Pancreas (tissue), 10 donors: Measurements from ENCODE around the gene ZHX3. TPM values are rescaled to one million over a fixed set of nuclear protein-coding genes. Genes with fewer than 3 reads are reported as not detected.
"Not testable (repeated sequence)": the region's sequence is repeated elsewhere in the genome, so short reads cannot be mapped to it uniquely, and the experiment has no call there.

Experiments used
- ATAC-seq, 4 donors: fragments of 200-7000 bp; cut with Tn5 transposase; one replicate each; pipeline versions ENCODE4 v1.8.0 to v1.9.1; 2020; ENCODE audit warnings: mild to moderate bottlenecking in 4 of 4, moderate library complexity in 4 of 4
- DNase-seq, 6 donors: peaks; one replicate each; pipeline ENCODE4 v3.0.0-alpha.2; 2020
- FAIRE-seq: peaks from 2 replicates; lab custom pipeline; 2012; peaks lifted over from hg19 to GRCh38; lab: Jason Lieb, UNC
- H3K27ac ChIP-seq, 4 donors: fragments of 200-600 bp; sonication (generic); 1 replicate in 3 of 4; 2 replicates in 1 of 4; pipeline versions ENCODE4 v1.5.0 to v1.8.0; 2020
- H3K27me3 ChIP-seq, 4 donors: fragments of 200-600 bp; one replicate each; pipeline ENCODE4 v1.8.0; 2021
- H3K36me3 ChIP-seq, 3 donors: fragments of 200-600 bp; sonication (generic) in 1 of 3; one replicate each; pipeline versions ENCODE4 v1.5.0 to v1.8.0; 2020 to 2021
- H3K4me1 ChIP-seq, 3 donors: fragments of 200-600 bp; one replicate each; pipeline ENCODE4 v1.8.0; 2021
- H3K4me3 ChIP-seq, 4 donors: fragments of 200-600 bp; sonication (generic) in 2 of 4; one replicate each; pipeline versions ENCODE4 v1.5.0 to v1.8.0; 2020 to 2021
- H3K9me3 ChIP-seq, 4 donors: fragments of 200-600 bp; one replicate each; pipeline ENCODE4 v1.8.0; 2021
- CTCF ChIP-seq, 4 donors: fragments of 200-600 bp; sonication (generic) in 3 of 4; IDR thresholded peaks; one replicate each; pipeline versions ENCODE4 v1.5.0 to v1.8.0; 2021; ENCODE audit warnings: antibody characterized with exemption in 4 of 4
- WGBS, 2 donors: extraction: QIAGEN DNeasy Blood & Tissue Kit; methylation state at CpG; one replicate each; pipeline ENCODE4 v1.1.7; 2013; 5-methylcytosine and 5-hydroxymethylcytosine counted together
- intact Hi-C, 3 donors: fragments of 100-400 bp; cut with DNase I; formaldehyde crosslinking; loops; one replicate each; pipeline versions ENCODE4 v1.11.1 to v1.14.2; 2022
- polyA plus RNA-seq, 2 donors: library from polyadenylated mRNA; stranded (reverse); fragments of 200-250 nt; gene quantifications; one replicate each; pipeline ENCODE4 v1.2.3, GENCODE V29; 2013
- total RNA-seq, 6 donors: library from RNA; stranded (reverse); fragmentation: NEBNext Ultra II Directional in 4 of 6; extraction: Animal tissue kit (Norgen Biotek cat#: 25700) in 4 of 6; gene quantifications; one replicate each; pipeline versions ENCODE4 v1.2.1 to v1.2.4, GENCODE V29; 2021 to 2023
- donor health status: healthy with polysubstance abuse.
- donor health status: DM: no; HTN: no; CAD: no; lungs with moderate emphysema.
- donor health status: DM: no; HTN: no; CAD: no.
- donor health status: control.
- donor health status: control.
- donor health status: Bipolar disorder and iron deficiency.
- donor health status: DM: yes; HTN: yes; CAD: no.
- donor health status: DM: no; HTN: no; CAD: no.
- donor health status: DM: no; HTN: no; CAD: no.
- donor health status: DM: yes; HTN: yes; CAD: no.

The ZHX3 gene
- total and polyA plus RNA-seq, 8 donors = 7.9 to 17.3 (median 13.0) TPM

- Histone ChIP-seq H3K9me3 (no peaks in the 10 kb centered on the region), H3K36me3 (no peaks in the 10 kb centered on the region), H3K27ac (no peak overlapping the region), H3K4me1 (peaks cover 0 to 3% (median 0%) of the 10 kb centered on the region in 3 donors), H3K27me3 (no peaks in the 10 kb centered on the region), H3K4me3 (no peak overlapping the region)
- 44 to 48% methylated on average over 13 of the region's 13 CpGs for WGBS, 2 donors
- no peak for FAIRE-seq
- intact Hi-C loops = no loop called here
- peak in 2 of 4 donors; percentile 39 to 45 for ATAC-seq
- peak; percentile 40 to 76 (median 65) for TF ChIP-seq CTCF (IDR thresholded peaks at IDR 0.05)
- peak in 4 of 6 donors; percentile 25 to 71 (median 58) for DNase-seq
Observed at GRCh38 chr20:41135187-41135887, 182.2 kb downstream of the ZHX3 start.

DNA sequence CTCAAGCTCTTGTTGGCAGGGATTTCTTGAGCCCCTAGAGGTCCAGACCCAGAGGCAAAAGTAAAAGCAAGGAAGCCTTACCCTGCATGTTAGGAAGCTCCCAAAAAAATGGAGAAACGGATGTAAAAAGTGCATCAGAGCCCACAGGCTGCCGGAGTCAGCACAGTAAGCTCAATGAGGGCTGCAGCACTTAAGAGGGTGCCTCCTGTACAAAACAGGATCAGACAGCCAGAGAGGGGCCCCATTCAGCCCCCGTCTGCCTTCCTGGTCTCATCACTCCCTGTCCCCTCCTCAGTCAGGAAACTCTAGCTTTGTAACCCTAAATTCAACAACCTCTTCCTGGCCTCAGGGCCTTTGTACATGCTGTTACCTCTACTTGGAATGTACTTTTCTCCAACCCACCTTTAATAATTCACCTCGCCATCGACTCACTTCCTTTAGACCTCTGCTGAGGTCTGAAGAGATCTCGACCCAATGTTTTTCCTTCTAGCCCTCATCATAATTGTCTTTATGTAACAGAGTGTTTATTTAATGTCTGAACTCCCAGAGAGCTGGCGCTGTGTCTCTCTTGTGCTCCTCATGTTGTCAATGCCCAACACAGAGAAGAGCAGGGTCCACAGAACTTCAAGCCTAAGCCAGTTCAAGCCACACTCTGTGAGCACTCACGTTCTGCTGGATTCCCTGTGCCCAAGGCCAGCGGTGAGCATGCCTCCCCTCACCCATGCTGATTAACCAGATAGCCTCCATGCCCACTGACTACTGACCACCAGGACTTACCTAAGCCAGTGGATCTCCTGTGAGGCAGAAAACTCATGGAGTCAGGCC is 183.0 kb downstream of the ZHX3 start:
- ATAC-seq = no peak
- H3K27me3 ChIP-seq = no peaks in the 10 kb centered on the region
- FAIRE-seq = no peak
- no peak overlapping the region for H3K4me3 ChIP-seq
- peaks cover 0 to 3% (median 0%) of the 10 kb centered on the region in 3 donors for H3K4me1 ChIP-seq
- no peaks in the 10 kb centered on the region for H3K36me3 ChIP-seq
- no peak for DNase-seq
- intact Hi-C loops = no loop called here
- no peaks in the 10 kb centered on the region for H3K9me3 ChIP-seq
- TF ChIP-seq CTCF (IDR thresholded peaks at IDR 0.05) = no peak
- WGBS, 2 donors = 66 to 71% methylated on average over 9 of the region's 9 CpGs
- no peak overlapping the region for H3K27ac ChIP-seq

DNA sequence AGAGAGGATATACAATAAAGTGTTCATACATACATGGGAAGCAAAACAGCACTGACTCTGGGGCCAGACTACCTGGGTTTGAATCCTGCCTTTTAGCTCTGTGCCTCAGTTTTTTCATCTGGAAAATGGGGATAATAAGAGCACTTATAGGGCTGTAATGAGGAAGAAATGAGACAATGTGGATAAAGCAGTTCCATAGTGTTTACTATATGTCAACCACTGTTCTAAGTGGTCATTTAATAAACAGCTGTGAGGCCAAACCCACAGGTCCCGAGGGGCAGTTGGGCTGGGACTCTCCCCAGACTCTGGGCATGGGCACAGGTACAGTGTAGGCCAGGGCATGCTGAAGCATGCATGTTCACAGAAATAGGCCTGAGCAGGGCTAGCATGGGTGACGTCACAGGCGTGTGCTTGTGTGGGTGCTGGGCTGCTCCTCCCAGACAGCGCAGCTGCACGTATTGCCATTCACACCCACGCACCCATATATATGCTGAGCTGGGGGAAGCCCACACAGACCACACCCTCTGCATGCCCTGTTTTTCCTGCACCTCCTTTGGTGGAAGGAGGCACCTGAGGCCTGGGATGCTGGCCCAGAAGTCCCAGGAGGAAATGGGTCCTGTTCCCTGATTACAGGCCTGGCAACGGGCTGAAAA is 183.7 kb downstream of the ZHX3 start:
- no peak overlapping the region for H3K27ac ChIP-seq
- H3K9me3 ChIP-seq = no peaks in the 10 kb centered on the region
- H3K27me3 ChIP-seq = no peaks in the 10 kb centered on the region
- no peaks in the 10 kb centered on the region for H3K36me3 ChIP-seq
- ATAC-seq = no peak
- no peak overlapping the region for H3K4me3 ChIP-seq
- intact Hi-C loops = no loop called here
- no peaks in the 10 kb centered on the region for H3K4me1 ChIP-seq
- WGBS, 2 donors = 85 to 95% methylated on average over 7 of the region's 7 CpGs
- DNase-seq = no peak
- FAIRE-seq = no peak
- TF ChIP-seq CTCF (IDR thresholded peaks at IDR 0.05) = no peak

DNA sequence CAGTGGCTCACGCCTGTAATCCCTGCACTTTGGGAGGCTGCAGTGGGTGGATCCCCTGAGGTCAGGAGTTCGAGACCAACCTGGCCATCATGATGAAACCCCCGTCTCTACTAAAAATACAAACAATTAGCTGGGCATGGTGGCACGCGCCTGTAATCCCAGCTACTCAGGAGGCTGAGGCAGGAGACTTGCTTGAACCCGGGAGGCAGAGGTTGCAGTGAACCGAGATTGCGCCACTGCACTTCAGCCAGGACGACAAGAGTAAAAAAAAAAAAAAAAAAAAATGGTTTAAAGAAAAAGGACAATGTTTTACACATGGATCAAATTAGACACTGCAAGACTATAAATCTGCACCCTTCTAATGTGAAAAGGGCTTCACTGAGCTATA is 185.1 kb downstream of the ZHX3 start:
- FAIRE-seq, H3K4me1 ChIP-seq, H3K36me3 ChIP-seq, ATAC-seq, intact Hi-C loops, H3K27me3 ChIP-seq, H3K9me3 ChIP-seq, H3K4me3 ChIP-seq, DNase-seq, H3K27ac ChIP-seq: not testable (repeated sequence)
- WGBS, 2 donors = 80 to 81% methylated on average over 9 of the region's 9 CpGs

DNA sequence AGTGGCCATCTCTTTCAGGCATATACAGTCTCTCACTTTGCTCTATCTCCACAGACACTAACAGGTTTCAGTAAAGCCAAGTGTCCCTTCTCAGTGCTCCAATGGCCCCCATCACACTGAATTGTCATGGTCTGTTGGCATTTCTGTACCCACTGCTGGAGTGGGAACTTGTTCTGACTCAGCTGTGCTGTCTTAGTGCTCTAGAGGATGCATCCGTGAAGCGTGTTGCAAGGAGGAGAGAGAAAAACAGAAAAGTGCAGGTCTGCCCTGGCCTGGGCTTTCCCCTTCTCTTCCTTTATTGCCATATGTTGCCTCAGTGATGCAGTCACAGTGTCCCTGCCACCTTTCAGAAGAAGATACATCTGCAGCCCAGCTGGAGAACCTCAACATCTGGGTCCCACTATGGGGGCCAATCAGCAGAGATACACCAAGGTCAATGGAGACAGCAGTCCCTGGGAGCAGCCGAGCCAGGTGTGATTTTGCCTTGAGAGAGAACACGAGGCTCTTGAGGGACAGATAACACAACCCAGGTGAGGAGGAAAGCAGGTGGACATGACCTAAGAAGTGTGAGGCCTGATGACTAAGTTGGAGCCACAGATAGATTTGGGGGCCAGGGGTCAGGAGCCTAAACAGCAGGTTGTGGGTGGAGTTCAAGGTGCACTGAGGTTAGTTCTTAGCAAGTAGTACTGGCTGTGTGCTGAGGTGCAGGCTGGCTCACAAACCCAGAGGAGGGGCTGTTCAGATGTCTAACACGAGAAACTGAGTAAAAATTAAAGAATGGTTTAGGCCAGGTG is 185.7 kb downstream of the ZHX3 start:
- TF ChIP-seq CTCF (IDR thresholded peaks at IDR 0.05) = no peak
- WGBS, 2 donors = 58 to 66% methylated on average over 5 of the region's 5 CpGs
- no peak overlapping the region for H3K4me3 ChIP-seq
- H3K27ac ChIP-seq = no peak overlapping the region
- no peaks in the 10 kb centered on the region for H3K4me1 ChIP-seq
- H3K27me3 ChIP-seq = no peaks in the 10 kb centered on the region
- intact Hi-C loops = no loop called here
- no peaks in the 10 kb centered on the region for H3K36me3 ChIP-seq
- ATAC-seq (no peak), FAIRE-seq (no peak), DNase-seq (no peak)
- H3K9me3 ChIP-seq = no peaks in the 10 kb centered on the region
